ENCODE measurements around the gene XYLT1. TPM values are rescaled to one million over a fixed set of nuclear protein-coding genes. Genes with fewer than 3 reads are reported as not detected.

The XYLT1 gene
- total and polyA plus RNA-seq, 10 of the 15 experiments (the other 5 are each of a cell fraction or from before 2014, with no cell fraction given): 0.88 to 14.8 (median 5.8) TPM

DNA sequence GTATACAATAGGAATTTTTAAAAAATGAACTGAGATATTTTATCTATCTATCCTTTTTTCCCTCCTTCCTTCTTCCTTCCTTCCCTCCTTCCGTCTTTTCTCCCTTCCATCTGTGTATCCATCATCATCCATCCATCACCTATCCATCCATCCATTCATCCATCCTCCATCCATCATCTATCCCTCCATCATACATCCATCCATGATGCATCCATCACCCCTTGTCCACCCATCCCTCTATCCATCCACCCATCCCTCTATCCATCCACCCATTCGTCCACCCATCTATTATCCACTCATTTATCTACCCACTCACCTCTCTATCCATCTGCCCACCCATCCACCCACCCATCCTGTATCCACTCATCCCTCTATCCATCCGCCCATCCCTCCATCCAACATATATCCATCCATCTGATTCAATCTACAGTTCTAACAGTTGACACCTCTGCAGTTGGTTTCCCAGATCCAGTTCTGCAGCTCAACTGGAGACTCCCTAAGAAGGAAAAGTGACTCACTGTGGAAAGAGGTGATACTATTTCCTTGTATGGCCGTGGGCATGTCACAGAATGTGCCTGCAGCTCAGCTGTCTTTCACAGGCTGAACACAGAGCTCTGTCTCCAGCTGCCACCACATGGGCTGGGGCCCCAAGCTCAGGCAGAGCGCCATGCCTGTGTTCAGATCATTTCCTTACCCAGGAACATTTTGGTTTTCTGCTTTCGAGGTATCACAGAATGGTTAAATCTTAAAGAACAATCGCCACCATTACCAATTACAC, 130.8 kb downstream of the XYLT1 start:
- Histone ChIP-seq H3K79me2 (ENCODE audit: control insufficient read depth, insufficient read depth, low read length) (no peaks in the 10 kb centered on the region), H3K27ac (ENCODE audit: control insufficient read depth, insufficient read depth) (no peak overlapping the region), H2AFZ (ENCODE audit: control insufficient read depth, low read depth, low read length) (no peak overlapping the region), H3K9me3 (replicated peaks; ENCODE audit: control insufficient read depth, insufficient read depth, low read length) (no peaks in the 10 kb centered on the region), H3K4me2 (ENCODE audit: control insufficient read depth, insufficient read depth) (no peak overlapping the region), H3K4me3 (no peak overlapping the region), H3K36me3 (ENCODE audit: control insufficient read depth in 2 of 2, insufficient read depth in 2 of 2, low read length in 1 of 2) (no peaks in the 10 kb centered on the region), H3K9ac (ENCODE audit: control insufficient read depth, insufficient read depth, low read length) (no peak overlapping the region), H3K4me1 (ENCODE audit: control insufficient read depth, insufficient read depth, low read length) (peaks cover 40% of the 10 kb centered on the region), H4K20me1 (ENCODE audit: control insufficient read depth, insufficient read depth) (no peaks in the 10 kb centered on the region), H3K27me3 (replicated peaks in 1 of 2; ENCODE audit: control insufficient read depth in 2 of 2, insufficient read depth in 2 of 2, low read length in 1 of 2) (no peaks in the 10 kb centered on the region)
- ChIA-PET CTCF (interaction anchor here (0.6 to 0.9 kb wide), 2 partner anchors 14 to 81 kb away, joined by 3 to 4 read pairs; no protein-coding TSS in a partner anchor), POLR2A (interaction anchor here (0.7 to 1.4 kb wide), 2 partner anchors 25 to 35 kb away, joined by 3 read pairs; no protein-coding TSS in a partner anchor), RAD21 (ENCODE audit: unreplicated experiment) (interaction anchor here (0.6 to 2.0 kb wide), 6 partner anchors 22 to 478 kb away, joined by 3 to 8 read pairs (median 4); no protein-coding TSS in a partner anchor), SMC1A (ENCODE audit: uncharacterized antibody, unreplicated experiment) (interaction anchor here (0.9 to 10.3 kb wide), 5 partner anchors 27 to 60 kb away, joined by 3 to 303 read pairs (median 6); no protein-coding TSS in a partner anchor)
- no peak for DNase-seq (ENCODE audit: low read depth, low spot score)
- no TSS peak for BruUV-seq (replicated peaks)
- WGBS (ENCODE audit: insufficient coverage, insufficient replicate concordance, low lambda C conversion rate, missing lambda C conversion rate): 30% methylated on average over 6 of the region's 7 CpGs
- intact Hi-C loops (cut with micrococcal nuclease; ENCODE audit: unreplicated experiment): no loop called here
- in situ Hi-C loops (cut with MboI): loop anchor here (10.0 kb wide), 1 partner anchor 475 kb away; no protein-coding TSS in a partner anchor
- FAIRE-seq: no peak
- ATAC-seq: no peak
- TF ChIP-seq NFYB (IDR thresholded peaks at IDR 0.05; ENCODE audit: insufficient read depth, low read depth, low read length) (no peak), PAX5 (IDR thresholded peaks at IDR 0.05; ENCODE audit: borderline replicate concordance, low read depth, low read length) (no peak), ZBED1 (IDR thresholded peaks at IDR 0.05; ENCODE audit: borderline replicate concordance) (no peak), ZNF622 (IDR thresholded peaks at IDR 0.05) (no peak), SREBF1 (IDR thresholded peaks at IDR 0.05; ENCODE audit: low read length) (no peak), CBX5 (IDR thresholded peaks at IDR 0.05; ENCODE audit: low read depth) (no peak), POU2F2 (IDR thresholded peaks at IDR 0.05; ENCODE audit: borderline replicate concordance, low read depth, low read length) (no peak)
- TF ChIP-seq, protein P1, sequence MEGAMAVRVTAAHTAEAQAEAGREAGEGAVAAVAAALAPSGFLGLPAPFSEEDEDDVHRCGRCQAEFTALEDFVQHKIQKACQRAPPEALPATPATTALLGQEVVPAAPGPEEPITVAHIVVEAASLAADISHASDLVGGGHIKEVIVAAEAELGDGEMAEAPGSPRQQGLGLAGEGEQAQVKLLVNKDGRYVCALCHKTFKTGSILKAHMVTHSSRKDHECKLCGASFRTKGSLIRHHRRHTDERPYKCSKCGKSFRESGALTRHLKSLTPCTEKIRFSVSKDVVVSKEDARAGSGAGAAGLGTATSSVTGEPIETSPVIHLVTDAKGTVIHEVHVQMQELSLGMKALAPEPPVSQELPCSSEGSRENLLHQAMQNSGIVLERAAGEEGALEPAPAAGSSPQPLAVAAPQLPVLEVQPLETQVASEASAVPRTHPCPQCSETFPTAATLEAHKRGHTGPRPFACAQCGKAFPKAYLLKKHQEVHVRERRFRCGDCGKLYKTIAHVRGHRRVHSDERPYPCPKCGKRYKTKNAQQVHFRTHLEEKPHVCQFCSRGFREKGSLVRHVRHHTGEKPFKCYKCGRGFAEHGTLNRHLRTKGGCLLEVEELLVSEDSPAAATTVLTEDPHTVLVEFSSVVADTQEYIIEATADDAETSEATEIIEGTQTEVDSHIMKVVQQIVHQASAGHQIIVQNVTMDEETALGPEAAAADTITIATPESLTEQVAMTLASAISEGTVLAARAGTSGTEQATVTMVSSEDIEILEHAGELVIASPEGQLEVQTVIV (IDR thresholded peaks at IDR 0.05; ENCODE audit: borderline replicate concordance, partially characterized antibody): no peak
- TF ChIP-seq, protein P2, sequence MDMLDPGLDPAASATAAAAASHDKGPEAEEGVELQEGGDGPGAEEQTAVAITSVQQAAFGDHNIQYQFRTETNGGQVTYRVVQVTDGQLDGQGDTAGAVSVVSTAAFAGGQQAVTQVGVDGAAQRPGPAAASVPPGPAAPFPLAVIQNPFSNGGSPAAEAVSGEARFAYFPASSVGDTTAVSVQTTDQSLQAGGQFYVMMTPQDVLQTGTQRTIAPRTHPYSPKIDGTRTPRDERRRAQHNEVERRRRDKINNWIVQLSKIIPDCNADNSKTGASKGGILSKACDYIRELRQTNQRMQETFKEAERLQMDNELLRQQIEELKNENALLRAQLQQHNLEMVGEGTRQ (IDR thresholded peaks at IDR 0.05; ENCODE audit: borderline replicate concordance, low read depth, low read length): no peak

All from GM12878 (cell line).